HG02884 (cell line): ENCODE measurements around the gene MOGAT1.
A peak's percentile ranks its signal among the peaks of the same experiment; 100 is the strongest.
"Not testable (repeated sequence)": the region's sequence is repeated elsewhere in the genome, so short reads cannot be mapped to it uniquely, and the experiment has no call there.

Experiments
- ATAC-seq: cut with Tn5 transposase; IDR thresholded peaks from one replicate; pipeline ENCODE4 v1.9.1; 2021; ENCODE audit warnings: mild to moderate bottlenecking, moderate library complexity; ENCODE audit not compliant: unreplicated experiment

Gene MOGAT1

DNA sequence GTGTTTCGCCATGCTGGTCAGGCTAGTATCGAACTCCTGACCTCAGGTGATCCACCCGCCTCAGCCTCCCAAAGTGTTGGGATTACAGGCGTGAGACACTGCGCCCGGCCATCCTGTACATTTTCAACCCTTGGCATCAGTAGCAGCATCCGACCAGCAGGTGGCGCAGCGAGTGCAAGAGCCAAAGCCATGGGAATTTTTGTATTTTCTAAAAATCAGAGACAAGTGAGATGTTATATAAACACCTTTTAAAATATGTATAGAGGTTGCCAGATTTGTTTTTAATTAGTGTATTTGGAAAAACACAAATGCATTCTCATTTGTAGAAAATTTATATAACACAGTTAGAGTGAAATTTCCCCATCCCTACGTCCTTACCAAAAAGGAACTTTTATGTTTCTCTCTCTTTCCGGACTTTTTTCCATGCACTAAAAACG lies 36.8 kb downstream of the MOGAT1 start:
- no peak for ATAC-seq

DNA sequence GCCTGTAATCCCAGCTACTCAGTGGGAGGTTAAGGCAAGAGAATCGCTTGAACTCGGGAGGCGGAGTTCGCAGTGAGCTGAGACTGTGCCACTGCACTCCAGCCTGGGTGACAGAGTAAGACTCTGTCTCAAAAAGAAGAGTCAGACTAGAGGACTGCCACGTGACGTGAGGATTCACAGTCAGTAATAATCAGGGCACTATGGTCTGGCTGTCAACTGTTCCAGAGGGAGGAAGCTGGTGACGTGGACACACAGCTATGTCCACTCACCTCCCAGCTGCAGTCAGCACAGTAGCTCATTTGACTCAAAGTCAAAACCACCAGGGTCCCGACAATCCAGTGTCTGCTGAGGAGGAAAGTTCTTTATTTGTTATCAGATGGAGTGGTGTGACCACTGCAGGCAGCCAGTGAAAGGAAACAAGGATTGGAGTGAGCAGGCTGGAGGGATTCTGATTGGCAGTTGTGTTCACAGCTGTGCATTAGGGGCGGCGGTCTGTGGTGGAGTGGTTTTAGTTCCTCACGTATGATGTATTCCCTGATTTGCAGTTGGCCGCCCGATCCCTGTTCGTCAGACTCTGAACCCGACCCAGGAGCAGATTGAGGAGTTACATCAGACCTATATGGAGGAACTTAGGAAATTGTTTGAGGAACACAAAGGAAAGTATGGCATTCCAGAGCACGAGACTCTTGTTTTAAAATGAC lies 37.9 kb downstream of the MOGAT1 start:
- peak; percentile 58 for ATAC-seq

- ATAC-seq = no peak
Observed at GRCh38 chr2:222710736-222711135, 39.3 kb downstream of the MOGAT1 start.

DNA sequence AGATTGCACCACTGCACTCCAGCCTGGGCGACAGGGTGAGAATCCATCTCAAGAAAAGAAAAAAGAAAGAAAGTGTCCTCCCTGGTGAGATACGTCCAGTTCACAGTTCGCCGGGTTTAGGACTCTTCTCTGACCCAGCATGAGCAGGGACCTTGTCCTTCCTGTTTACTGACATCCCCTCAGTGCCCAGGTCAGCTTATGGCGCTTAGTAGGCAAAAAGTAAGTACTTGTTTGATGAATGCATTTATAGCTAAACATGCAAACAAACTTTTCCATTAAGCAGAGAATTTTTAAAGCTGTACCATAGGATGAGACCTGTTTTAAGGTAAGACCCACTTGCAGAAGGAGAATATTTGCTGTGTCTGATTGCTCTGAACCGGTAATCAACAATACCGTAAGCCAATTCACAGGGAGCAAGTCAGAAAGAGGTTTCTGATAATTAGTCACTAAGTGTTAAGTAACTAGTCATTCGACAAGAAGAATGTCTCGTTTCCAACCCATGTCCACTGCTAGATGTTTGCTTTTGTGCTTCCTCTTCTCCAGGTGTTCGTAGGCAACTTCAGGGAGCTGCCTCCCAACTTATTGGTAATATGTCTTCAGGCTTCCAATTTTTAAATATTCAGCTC lies 40.0 kb downstream of the MOGAT1 start:
- ATAC-seq = no peak

GRCh38 chr2:222713002-222713401 lies 41.5 kb downstream of the MOGAT1 start:
- ATAC-seq = no peak

DNA sequence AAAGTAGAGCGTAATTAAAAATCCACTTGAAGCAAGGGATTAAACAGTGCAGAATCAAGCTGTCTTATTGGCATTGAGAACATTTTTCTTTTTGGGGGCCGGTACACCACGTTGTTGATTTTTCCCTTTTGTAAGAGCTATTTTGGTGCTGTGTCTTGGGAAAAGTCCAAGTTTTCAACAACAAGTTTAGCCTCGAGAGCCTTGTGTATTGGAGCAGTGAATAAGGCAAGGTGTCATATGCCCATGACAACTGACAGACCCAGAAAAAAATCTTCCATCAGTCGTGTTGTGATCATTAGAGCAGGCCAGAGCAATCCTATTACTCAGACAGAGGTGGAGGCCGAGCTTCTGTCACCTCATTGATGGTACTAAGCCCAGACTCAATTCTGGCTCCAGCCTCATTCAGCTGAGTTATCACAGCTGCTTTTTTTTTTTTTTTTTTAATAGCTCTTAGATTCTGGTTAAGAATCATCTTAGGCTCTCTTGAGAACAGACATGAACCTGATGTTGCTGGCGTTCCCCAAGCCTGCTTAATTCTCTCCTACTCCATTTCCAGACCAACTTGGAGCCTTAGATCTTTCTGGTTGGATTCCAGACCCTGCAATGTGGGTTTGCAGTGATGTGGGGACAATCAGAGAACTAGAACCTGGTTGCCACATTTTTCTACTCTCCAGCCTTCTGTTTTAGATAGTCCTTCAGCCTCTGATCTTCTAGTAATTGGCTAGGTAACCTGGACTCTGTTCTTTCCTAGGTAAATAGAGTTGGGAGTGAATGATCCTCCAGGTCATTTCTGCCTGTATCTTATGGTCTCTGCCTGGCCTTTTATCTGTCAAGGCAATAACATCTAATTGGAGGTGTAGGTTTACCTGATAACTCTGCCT lies 43.1 kb downstream of the MOGAT1 start:
- no peak for ATAC-seq

GRCh38 chr2:222715742-222716141 lies 44.3 kb downstream of the MOGAT1 start:
- no peak for ATAC-seq

DNA sequence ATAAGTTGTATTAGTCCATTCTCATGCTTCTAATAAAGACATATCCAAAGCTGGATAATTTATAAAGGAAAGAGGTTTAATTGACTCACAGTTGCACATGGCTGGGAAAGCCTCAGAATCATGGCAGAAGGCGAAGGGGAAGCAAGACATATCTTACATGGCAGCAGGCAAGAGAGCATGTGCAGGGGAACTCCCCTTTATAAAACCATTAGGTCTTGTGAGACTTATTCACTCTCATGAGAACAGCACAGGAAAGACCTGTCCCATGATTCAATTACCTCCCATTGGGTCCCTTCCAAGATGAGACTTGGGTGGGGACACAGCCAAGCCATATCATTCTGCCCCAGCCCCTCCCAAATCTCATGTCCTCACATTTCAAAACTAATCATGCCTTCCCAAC lies 48.3 kb downstream of the MOGAT1 start:
- not testable (repeated sequence) for ATAC-seq

- ATAC-seq = not testable (repeated sequence)
Observed at GRCh38 chr2:222721597-222721996, 50.1 kb downstream of the MOGAT1 start.

DNA sequence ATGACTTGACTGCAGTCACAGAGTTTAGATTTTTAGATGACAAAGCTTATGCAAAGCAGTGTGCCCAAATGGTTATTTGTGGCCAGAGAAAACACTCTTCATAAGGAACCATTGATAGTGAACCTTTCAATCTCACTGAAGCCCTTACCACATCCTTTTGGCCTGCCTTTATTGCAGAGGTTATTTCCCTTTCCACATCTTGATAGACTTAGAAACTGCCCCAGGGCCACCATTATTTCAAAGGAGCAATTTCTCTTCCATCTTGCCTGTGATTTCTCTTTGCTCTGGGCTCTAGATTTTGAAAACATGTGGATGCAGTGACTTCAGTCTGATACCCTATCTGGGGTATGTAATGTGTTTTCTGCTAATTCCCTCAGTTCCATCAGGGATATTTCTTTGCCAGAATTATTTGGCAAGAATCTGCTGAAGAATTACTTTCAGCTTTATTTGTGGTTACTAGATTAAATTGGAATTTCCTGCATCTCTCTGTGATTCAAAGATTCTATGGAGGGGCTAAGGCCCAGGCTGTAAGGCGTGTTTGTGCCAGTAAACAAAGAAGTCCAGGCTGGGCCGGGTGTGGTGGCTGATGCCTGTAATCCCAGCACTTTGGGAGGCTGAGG lies 51.0 kb downstream of the MOGAT1 start:
- ATAC-seq = peak; percentile 94

- no peak for ATAC-seq
Observed at GRCh38 chr2:222724208-222724607, 52.8 kb downstream of the MOGAT1 start.

- no peak for ATAC-seq
Observed at GRCh38 chr2:222728621-222729020, 57.2 kb downstream of the MOGAT1 start.

DNA sequence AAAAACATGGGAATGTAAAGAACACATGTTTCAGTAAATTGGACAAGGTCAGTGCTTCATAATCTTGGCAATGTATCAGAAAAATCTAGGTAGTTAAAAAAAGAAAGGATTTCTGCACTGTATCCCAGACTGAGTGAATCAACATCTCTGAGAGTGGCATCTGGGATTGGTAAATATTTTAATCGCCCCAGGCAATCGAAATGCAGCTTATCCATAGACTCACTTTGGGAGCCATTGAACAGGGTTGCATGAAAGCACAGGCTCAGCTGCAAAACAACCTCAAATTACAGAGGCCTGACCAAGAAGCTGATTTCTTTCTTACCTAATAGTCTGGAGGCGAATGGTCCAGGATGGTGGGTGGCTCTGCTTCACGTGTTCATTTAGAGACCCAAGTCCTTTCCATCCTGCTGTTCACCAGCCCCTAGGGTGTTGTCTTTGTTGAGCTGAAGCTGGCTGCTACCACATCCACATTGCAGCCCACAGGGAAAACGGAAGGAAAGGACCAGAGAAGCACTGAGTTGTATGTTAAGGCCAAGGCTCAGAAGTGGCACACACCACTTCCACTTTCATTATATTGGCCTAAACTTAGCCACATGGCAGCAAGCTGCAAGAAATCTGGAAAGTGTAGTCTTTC lies 59.0 kb downstream of the MOGAT1 start:
- ATAC-seq = peak; percentile 42

DNA sequence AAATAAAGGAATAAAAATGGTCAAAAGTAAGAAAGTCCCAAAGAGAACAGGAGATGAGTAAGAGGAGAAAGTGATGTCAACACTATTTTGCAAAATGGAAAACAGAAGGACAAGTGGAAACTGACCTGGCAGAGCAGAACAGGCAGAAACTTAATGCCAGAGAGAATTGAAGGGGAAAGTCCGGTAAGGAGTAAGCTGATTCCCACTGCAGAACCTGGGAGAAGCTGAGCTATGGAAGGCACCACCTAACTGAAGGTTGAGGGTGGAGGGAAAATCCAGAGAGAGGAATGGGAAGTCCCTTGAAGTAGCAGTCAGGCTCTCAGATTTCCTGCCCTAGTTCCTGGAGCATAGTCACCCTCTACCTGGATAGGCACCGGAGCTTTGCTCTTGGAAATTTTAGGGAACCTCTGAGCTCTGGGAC lies 59.8 kb downstream of the MOGAT1 start:
- no peak for ATAC-seq

GRCh38 chr2:222732489-222733178 lies 61.2 kb downstream of the MOGAT1 start:
- ATAC-seq = no peak

- ATAC-seq = no peak
Observed at GRCh38 chr2:222733470-222733845, 62.0 kb downstream of the MOGAT1 start.

GRCh38 chr2:222733846-222734702 lies 62.6 kb downstream of the MOGAT1 start:
- no peak for ATAC-seq

DNA sequence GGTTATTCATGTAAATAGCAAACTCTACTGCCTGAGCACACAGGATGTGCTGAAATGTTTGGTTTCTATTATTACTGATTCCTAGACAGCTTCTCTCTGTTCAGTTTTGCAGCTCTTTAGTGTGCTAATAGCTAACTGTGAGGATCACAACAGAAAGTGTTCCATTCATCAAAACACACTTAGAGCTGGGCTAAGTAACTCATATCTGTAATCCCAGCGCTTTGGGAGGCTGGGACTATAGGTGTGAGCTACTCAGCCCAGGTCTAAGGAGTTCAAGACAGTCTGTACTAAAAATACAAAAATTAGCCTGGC lies 63.2 kb downstream of the MOGAT1 start:
- ATAC-seq = peak; percentile 77

- ATAC-seq = no peak
Observed at GRCh38 chr2:222736301-222736700, 64.8 kb downstream of the MOGAT1 start.
